Esophagus (tissue), 2 donors: ENCODE results near the gene NHSL1. TPM values are rescaled to one million over a fixed set of nuclear protein-coding genes. Genes with fewer than 3 reads are reported as not detected.

ENCODE experiments used
- H3K27ac ChIP-seq, 2 donors: one replicate each; pipeline ENCODE4 v1.5.1; 2013; ENCODE audit warnings: low read depth in 2 of 2, mild to moderate bottlenecking in 2 of 2, inconsistent platforms in 1 of 2, low read length in 1 of 2, moderate library complexity in 1 of 2
- H3K27me3 ChIP-seq, 2 donors: one replicate each; pipeline ENCODE4 v1.6.1; 2013; ENCODE audit warnings: low read length in 2 of 2, control low read depth in 1 of 2, mild to moderate bottlenecking in 1 of 2; ENCODE audit not compliant: insufficient read depth in 2 of 2, control insufficient read depth in 1 of 2
- H3K36me3 ChIP-seq, 2 donors: one replicate each; pipeline ENCODE4 v1.6.1; 2013; ENCODE audit warnings: low read length in 1 of 2; ENCODE audit not compliant: control insufficient read depth in 2 of 2, insufficient read depth in 2 of 2
- H3K4me1 ChIP-seq, 2 donors: one replicate each; pipeline ENCODE4 v1.6.1; 2013; ENCODE audit warnings: low read length in 1 of 2; ENCODE audit not compliant: control insufficient read depth in 2 of 2, insufficient read depth in 2 of 2
- H3K4me3 ChIP-seq, 2 donors: one replicate each; pipeline ENCODE4 v1.5.1; 2013; ENCODE audit warnings: low read length in 2 of 2, mild to moderate bottlenecking in 2 of 2, low read depth in 1 of 2, moderate library complexity in 1 of 2
- H3K9me3 ChIP-seq, 2 donors: one replicate each; pipeline ENCODE4 v1.6.1; 2013; ENCODE audit warnings: mild to moderate bottlenecking in 2 of 2, low read depth in 1 of 2, low read length in 1 of 2, moderate library complexity in 1 of 2; ENCODE audit not compliant: control insufficient read depth in 2 of 2, insufficient read depth in 1 of 2
- WGBS, 2 donors: extraction: QIAGEN DNeasy Blood & Tissue Kit; methylation state at CpG; one replicate each; pipeline ENCODE4 v1.1.7; 2013; 5-methylcytosine and 5-hydroxymethylcytosine counted together
- polyA plus RNA-seq, 2 donors: library from polyadenylated mRNA; stranded (reverse); fragments of 200-250 nt; gene quantifications; one replicate each; pipeline ENCODE4 v1.2.3, GENCODE V29; 2013
- donor health status: healthy with polysubstance abuse.
- donor health status: Bipolar disorder and iron deficiency.

Gene NHSL1
- polyA plus RNA-seq, 2 donors, result 6.5 to 12.9 TPM

DNA sequence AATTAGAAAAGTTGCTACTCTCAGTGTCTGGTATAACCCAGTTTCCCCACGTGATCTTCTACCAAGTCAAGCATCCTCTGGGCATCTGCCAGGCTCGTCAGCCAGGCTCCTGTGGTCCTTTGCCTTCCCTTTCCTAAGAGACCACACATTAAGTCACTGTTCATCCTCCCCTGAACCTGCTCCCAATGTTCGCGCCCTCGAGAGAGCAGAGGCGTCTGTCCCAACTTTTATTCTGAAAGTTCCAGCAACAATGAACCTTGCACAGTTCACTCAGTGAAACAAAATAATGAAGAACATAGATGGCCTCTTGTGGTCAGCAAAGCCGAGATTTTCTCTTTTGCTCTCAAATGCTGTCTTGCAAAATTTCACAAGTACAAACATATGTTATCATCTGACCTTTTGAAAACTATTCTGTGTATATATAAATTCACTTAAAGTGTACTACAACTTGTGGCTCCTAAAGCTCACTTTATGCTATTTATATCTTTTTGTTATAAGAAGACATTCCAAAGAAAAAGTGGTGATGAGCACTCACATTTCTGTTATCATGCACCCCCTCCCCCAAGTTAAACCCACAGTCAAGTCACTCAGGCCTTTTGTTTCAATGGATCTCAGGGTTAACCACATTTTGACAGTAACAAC, 39.2 kb upstream of the NHSL1 start:
- Histone ChIP-seq H3K27ac (no peak overlapping the region), H3K9me3 (no peaks in the 10 kb centered on the region), H3K27me3 (no peaks in the 10 kb centered on the region), H3K4me3 (no peak overlapping the region), H3K4me1 (no peaks in the 10 kb centered on the region), H3K36me3 (no peaks in the 10 kb centered on the region)
- WGBS, 2 donors, result 68 to 74% methylated on average over 7 of the region's 7 CpGs

DNA sequence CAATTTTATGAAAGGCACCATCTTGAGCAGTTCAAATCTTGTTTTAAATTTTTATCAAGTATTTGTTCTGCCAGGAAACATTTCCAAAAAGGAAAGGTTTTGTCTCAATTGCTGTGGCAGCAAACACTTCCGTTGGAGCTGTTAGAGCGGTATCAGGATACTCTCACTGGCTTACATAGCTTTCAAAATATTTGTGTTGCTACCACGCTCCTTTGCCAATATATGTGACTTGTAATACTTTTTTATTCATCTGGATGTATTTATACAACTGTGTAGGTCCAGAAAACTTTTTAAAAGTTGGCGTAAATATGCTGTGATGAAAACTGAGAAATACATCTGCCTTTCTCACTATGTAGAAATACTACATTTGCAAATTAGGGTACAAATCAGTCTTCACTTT, 37.8 kb upstream of the NHSL1 start:
- 55 to 66% methylated on average over 4 of the region's 4 CpGs for WGBS, 2 donors
- no peak overlapping the region for H3K27ac ChIP-seq

DNA sequence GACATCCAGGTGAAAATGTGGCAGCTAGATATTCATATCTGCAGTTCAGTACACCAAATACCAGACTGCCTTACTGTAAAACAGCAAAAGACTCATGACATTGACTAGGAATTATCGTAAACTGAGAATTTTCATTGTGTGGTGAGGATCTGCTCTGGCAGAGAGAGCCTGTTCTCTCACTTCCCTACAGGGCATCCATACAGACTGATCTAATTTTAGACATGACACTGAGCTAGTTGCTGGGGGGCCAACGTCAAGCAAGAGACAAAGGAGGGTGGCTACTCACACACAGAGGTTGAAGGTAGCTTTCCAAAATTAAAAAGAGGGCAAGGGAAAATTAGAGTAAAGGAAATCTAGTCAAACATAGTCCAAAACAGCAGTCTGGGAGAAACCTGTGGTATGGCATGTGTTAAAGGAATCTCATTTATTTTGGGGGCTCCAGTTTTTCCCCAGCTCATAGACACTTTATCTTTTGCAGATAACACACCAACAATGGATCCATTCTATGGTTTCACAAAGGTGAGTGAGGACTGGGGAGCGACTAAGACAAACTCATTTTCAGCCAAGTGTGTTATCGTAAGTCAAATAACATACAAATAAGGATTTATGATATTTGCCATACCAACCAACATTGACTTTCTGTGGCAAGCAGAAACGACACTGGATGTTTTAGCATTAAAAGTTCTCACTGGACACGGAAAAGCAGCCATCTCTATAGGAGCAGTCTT, 36.6 kb upstream of the NHSL1 start:
- Histone ChIP-seq H3K4me3 (no peak overlapping the region), H3K9me3 (no peaks in the 10 kb centered on the region), H3K27me3 (no peaks in the 10 kb centered on the region), H3K27ac (no peak overlapping the region), H3K4me1 (no peaks in the 10 kb centered on the region), H3K36me3 (no peaks in the 10 kb centered on the region)
- 75 to 82% methylated on average over 6 of the region's 6 CpGs for WGBS, 2 donors

More for the DNA sequence above, 37.8 kb upstream of the NHSL1 start:
- Histone ChIP-seq H3K4me1 (no peaks in the 10 kb centered on the region), H3K27me3 (no peaks in the 10 kb centered on the region), H3K4me3 (no peak overlapping the region), H3K36me3 (no peaks in the 10 kb centered on the region), H3K9me3 (no peaks in the 10 kb centered on the region)

DNA sequence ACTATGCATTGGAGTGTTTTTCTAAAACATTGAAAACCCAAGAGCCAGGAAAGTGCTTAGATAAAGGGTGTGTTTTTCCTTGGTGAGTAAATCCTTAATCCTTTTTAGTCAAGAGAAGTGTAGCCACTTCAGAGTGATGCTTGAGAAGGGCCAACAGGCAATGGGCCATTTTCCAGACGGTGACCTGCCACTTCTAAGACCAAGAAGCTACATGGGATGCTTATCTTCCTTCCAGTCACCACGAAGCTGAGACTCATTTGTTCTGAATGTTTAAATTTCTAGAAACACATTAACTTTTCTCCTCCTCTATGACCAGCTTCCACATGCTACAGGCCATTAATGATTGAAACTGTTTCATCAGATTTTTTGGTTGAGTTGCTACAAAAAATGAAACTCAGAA, 34.4 kb upstream of the NHSL1 start:
- H3K27me3 ChIP-seq, result no peaks in the 10 kb centered on the region
- no peaks in the 10 kb centered on the region for H3K4me1 ChIP-seq
- no peak overlapping the region for H3K4me3 ChIP-seq
- no peaks in the 10 kb centered on the region for H3K36me3 ChIP-seq
- no peaks in the 10 kb centered on the region for H3K9me3 ChIP-seq
- 69 to 84% methylated on average over 2 of the region's 2 CpGs for WGBS, 2 donors
- no peak overlapping the region for H3K27ac ChIP-seq

DNA sequence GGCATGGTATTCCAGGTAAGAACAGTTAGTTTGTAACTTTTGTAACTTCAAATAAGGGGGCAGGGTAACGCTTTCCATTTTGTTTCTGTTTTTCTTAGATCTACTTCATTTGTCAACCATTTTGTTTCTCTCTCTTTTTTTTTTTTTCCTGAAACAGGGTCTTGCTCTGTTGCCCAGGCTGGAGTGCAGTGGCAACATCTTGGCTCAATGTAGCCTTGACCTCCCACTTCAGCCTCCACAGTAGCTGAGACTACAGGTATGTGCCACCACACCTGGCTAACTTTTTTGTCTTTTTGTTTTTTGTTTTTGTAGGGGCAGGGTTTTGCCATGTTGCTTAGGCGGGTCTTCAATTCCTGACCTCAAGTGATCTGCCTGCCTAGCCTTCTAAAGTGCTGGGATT, 32.1 kb upstream of the NHSL1 start:
- Histone ChIP-seq H3K9me3 (no peaks in the 10 kb centered on the region), H3K36me3 (no peaks in the 10 kb centered on the region), H3K4me1 (no peaks in the 10 kb centered on the region), H3K27ac (no peak overlapping the region), H3K27me3 (no peaks in the 10 kb centered on the region), H3K4me3 (no peak overlapping the region)
- WGBS, 2 donors, result 96 to 97% methylated on average over 2 of the region's 2 CpGs

- H3K27ac ChIP-seq, result no peak overlapping the region
- no peaks in the 10 kb centered on the region for H3K27me3 ChIP-seq
- 90 to 93% methylated on average over 3 of the region's 3 CpGs for WGBS, 2 donors
These were observed 30.2 kb upstream of the NHSL1 start for GRCh38 chr6:138529478-138529877.

DNA sequence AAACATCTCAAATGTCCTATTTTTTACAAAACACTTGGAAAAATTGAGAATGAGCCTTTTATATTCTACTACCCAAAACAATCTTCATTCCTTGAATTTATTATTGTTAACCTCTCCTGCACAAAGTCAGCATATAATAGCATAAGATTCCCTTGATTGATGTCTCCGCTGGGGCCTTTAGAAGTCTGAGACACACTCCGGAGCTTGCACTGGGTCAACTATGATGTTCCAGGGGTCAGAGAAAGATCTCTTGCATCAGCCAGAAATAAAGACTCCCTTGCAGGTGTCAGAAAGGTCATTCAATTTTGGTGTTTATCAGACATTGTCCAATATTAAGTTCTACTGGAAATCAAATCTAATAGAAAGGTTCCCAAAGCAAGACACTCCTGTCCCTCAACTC, 29.7 kb upstream of the NHSL1 start:
- Histone ChIP-seq H3K27ac (no peak overlapping the region), H3K36me3 (no peaks in the 10 kb centered on the region), H3K4me1 (no peaks in the 10 kb centered on the region), H3K27me3 (no peaks in the 10 kb centered on the region), H3K4me3 (no peak overlapping the region), H3K9me3 (no peaks in the 10 kb centered on the region)
- WGBS, 2 donors, result 88 to 91% methylated on average over 2 of the region's 2 CpGs

More at GRCh38 chr6:138529478-138529877, 30.2 kb upstream of the NHSL1 start:
- Histone ChIP-seq H3K4me3 (no peak overlapping the region), H3K36me3 (no peaks in the 10 kb centered on the region), H3K9me3 (no peaks in the 10 kb centered on the region), H3K4me1 (no peaks in the 10 kb centered on the region)

DNA sequence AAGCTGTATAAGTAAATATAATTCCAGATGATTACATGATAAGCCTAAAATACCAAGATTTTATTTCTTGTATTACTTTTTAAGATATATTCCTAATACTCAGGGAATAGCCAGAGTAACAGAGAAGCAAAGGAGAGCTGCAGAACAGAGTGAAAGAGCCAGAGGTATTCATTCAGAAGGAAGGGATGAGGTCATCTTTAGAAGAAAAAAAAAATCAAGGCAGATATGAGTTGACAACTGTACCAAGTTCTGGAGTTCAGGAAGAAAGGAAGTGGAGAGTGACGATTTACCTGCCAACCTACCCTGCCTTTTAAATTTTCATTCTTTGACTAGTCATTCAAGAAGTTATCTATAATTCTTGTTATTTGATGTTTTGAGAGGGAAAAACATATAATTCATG, 28.8 kb upstream of the NHSL1 start:
- Histone ChIP-seq H3K36me3 (no peaks in the 10 kb centered on the region), H3K4me3 (no peak overlapping the region), H3K27me3 (no peaks in the 10 kb centered on the region), H3K27ac (no peak overlapping the region), H3K4me1 (no peaks in the 10 kb centered on the region), H3K9me3 (no peaks in the 10 kb centered on the region)
- 40 to 54% methylated on average over 1 of the region's 1 CpG for WGBS, 2 donors

DNA sequence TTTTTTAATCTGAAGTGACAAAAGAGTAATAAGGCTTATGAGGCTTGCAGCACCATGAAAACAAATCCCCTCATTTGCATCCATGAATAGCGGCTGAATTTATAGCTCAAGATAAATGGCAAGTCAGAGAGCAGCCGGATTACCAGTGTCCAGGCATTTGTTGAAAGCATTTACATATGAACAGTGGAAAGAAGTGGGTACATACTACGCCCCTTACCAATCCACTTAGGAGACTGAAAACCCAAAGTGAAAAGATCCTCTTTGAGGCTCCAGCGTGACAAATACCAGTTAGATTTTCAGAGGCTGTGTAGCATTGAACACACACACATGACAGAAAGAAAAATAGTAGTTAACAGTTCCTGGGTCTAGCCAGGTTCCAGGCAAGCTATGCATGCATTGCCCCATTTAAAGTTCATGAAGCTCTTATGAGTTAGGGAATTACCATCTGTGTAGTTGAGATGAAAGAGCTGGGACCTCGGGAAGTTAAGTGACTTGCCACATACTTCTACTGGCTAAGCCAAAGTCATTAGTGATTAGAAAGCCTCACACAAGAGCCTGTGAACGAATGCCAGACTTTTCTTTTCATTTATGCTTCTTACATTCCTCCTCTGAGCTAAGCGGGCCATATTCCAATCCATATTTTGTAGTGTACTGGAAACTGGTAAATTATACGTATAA, 28.3 kb upstream of the NHSL1 start:
- Histone ChIP-seq H3K27me3 (no peaks in the 10 kb centered on the region), H3K9me3 (no peaks in the 10 kb centered on the region), H3K27ac (no peak overlapping the region), H3K4me3 (no peak overlapping the region), H3K4me1 (no peaks in the 10 kb centered on the region), H3K36me3 (no peaks in the 10 kb centered on the region)
- 62 to 70% methylated on average over 8 of the region's 8 CpGs for WGBS, 2 donors
